Head of caudate nucleus (tissue), 42 donors: ENCODE data around the gene CETN3.

ENCODE experiments used
- DNase-seq, 42 donors: peaks; one replicate each; pipeline versions ENCODE4 v3.0.0 to v3.0.0-alpha.2; 2020 to 2021; ENCODE audit warnings: mixed read lengths in 7 of 42
- intact Hi-C: fragments of 100-400 bp; cut with DNase I; formaldehyde crosslinking; loops from one replicate; pipeline ENCODE4 v1.15.0; 2022

The CETN3 gene

GRCh38 chr5:90409318-90410177 is at the start of gene CETN3:
TSS of gene CETN3 (minus strand) at chr5:90409756. CDS start at chr5:90409661, 95 bp downstream.
- intact Hi-C loops = loop anchor here (10.0 kb wide), 1 partner anchor 1525 kb away; the partner anchor contains the start of gene MEF2C

GRCh38 chr5:90446961-90447360 is 37.4 kb upstream of the CETN3 start:
- intact Hi-C loops = loop anchor here (10.0 kb wide), 1 partner anchor 158 kb away; no protein-coding TSS in a partner anchor

More at GRCh38 chr5:90409318-90410177, at the start of gene CETN3:
- peak; percentile 89 to 98 (median 96) for DNase-seq

GRCh38 chr5:90440644-90441043 is 31.1 kb upstream of the CETN3 start:
- no peak for DNase-seq
- intact Hi-C loops = loop anchor here (10.0 kb wide), 1 partner anchor 164 kb away; no protein-coding TSS in a partner anchor

More at GRCh38 chr5:90446961-90447360, 37.4 kb upstream of the CETN3 start:
- no peak for DNase-seq

- no peak for DNase-seq
- intact Hi-C loops = loop anchor here (10.0 kb wide), 1 partner anchor 87 kb away; the partner anchor contains the start of gene LYSMD3
These were observed 28.5 kb upstream of the CETN3 start for GRCh38 chr5:90438100-90438499.

- intact Hi-C loops = loop anchor here (10.0 kb wide), 1 partner anchor 87 kb away; the partner anchor contains the start of gene LYSMD3
- no peak for DNase-seq
These were observed 28.1 kb upstream of the CETN3 start for GRCh38 chr5:90437663-90438062.

- peak in 40 of 42 donors; percentile 32 to 85 (median 60) for DNase-seq
- intact Hi-C loops = loop anchor here (10.0 kb wide), 1 partner anchor 91 kb away; the partner anchor contains the start of gene LYSMD3
These were observed 24.7 kb upstream of the CETN3 start for GRCh38 chr5:90434116-90434714.

- intact Hi-C loops = no loop called here
- DNase-seq = no peak
These were observed 14.7 kb upstream of the CETN3 start for GRCh38 chr5:90424245-90424644.

GRCh38 chr5:90421136-90421535 is 11.6 kb upstream of the CETN3 start:
- DNase-seq = peak in 2 of 42 donors; percentile 15 to 18
- intact Hi-C loops = no loop called here

GRCh38 chr5:90418214-90418613 is 8.7 kb upstream of the CETN3 start:
- intact Hi-C loops = no loop called here
- DNase-seq = no peak

GRCh38 chr5:90410178-90410762 is 714 bp upstream of the CETN3 start:
- DNase-seq = no peak
- intact Hi-C loops = no loop called here

- intact Hi-C loops = loop anchor here (10.0 kb wide), 1 partner anchor 1524 kb away; the partner anchor contains the start of gene MEF2C
These were observed 812 bp downstream of the CETN3 start for GRCh38 chr5:90408571-90409317.

GRCh38 chr5:90406466-90406865 is 3.1 kb downstream of the CETN3 start:
- intact Hi-C loops = loop anchor here (10.0 kb wide), 1 partner anchor 1522 kb away; the partner anchor contains the start of gene MEF2C
- DNase-seq = no peak

More at GRCh38 chr5:90408571-90409317, 812 bp downstream of the CETN3 start:
- DNase-seq = peak in 1 of 42 donors; percentile 7

- DNase-seq = no peak
- intact Hi-C loops = loop anchor here (10.0 kb wide), 1 partner anchor 1518 kb away; the partner anchor contains the start of gene MEF2C
These were observed 6.9 kb downstream of the CETN3 start for GRCh38 chr5:90402521-90403255.

GRCh38 chr5:90399251-90399650 is 10.3 kb downstream of the CETN3 start:
- no peak for DNase-seq
- intact Hi-C loops = no loop called here

- intact Hi-C loops = no loop called here
- peak in 26 of 42 donors; percentile 9 to 67 (median 40) for DNase-seq
These were observed 10.8 kb downstream of the CETN3 start for GRCh38 chr5:90398726-90399125.

- intact Hi-C loops = no loop called here
These were observed 14.6 kb downstream of the CETN3 start for GRCh38 chr5:90395005-90395404.

GRCh38 chr5:90390928-90391327 is 18.6 kb downstream of the CETN3 start:
- DNase-seq = no peak
- intact Hi-C loops = no loop called here

More at GRCh38 chr5:90395005-90395404, 14.6 kb downstream of the CETN3 start:
- DNase-seq = no peak

GRCh38 chr5:90390326-90390725 is 19.2 kb downstream of the CETN3 start:
- no peak for DNase-seq
- intact Hi-C loops = no loop called here
